ENCODE measurements around the gene PLPP6.
"Not testable (repeated sequence)": the region's sequence is repeated elsewhere in the genome, so short reads cannot be mapped to it uniquely, and the experiment has no call there.

PLPP6 gene

GRCh38 chr9:4662108-4662988, at the start of gene PLPP6:
TSS of gene PLPP6 (plus strand) at chr9:4662294. CDS start at chr9:4662376, 82 bp downstream.
- peak; percentile 97 for DNase-seq

GRCh38 chr9:4614627-4615026, 47.5 kb upstream of the PLPP6 start:
- no peak for DNase-seq

GRCh38 chr9:4615251-4615650, 46.8 kb upstream of the PLPP6 start:
- no peak for DNase-seq

DNA sequence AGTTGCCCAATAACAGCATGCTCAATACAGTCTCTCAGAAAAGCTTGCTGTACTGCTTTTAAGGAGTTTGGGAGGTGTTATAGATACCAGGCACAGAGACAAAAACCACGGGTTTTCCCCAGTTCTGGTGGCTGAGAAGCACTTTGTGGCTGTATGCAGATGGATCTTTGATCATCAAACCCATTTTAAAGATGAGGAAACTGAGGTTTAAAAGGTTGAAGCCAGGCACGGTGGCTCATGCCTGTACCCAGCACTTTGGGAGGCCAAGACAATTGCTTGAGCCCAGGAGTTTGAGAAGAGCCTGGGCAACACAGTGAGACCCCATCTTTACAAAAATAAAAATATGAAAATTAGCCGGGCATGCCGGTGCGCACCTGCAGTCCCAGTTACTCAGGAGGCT, 46.3 kb upstream of the PLPP6 start:
- DNase-seq, result no peak

DNA sequence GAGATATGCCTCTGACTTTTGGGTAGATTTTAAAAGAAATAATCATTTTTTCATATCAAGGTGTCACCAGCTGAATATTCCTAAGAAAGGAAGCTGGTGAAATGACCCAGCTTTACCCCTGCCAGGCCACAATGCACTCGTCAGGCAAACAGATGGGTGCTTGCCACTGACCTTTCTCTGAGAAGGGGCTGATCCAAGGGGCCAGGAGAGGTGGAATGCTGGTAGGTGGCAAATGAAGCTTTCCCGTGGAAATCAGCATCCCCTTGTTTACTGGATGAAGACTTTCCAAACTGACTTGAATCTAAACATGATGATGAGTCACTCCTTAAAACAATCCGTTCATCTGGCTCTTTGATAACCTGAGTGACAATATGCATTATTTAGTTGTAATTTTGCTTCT, 44.3 kb upstream of the PLPP6 start:
- DNase-seq, result no peak

DNA sequence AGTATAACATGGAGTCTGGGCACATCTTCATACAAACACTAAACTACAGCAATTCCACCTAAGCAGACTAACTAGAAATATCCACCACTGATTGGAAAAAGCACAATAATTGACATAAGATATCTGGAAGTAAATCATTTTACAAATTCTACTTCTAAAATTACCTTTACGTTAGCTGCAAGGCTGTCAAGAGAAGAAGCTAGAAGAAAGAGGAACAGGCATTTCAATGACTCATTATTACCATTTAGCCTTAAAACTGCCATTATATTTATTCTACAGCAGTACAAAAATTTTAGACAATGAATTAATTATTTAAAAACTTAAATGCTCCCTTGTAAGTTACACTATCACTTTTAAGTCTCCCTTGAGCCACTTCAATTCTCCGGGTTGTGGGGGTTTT, 43.4 kb upstream of the PLPP6 start:
- no peak for DNase-seq

DNA sequence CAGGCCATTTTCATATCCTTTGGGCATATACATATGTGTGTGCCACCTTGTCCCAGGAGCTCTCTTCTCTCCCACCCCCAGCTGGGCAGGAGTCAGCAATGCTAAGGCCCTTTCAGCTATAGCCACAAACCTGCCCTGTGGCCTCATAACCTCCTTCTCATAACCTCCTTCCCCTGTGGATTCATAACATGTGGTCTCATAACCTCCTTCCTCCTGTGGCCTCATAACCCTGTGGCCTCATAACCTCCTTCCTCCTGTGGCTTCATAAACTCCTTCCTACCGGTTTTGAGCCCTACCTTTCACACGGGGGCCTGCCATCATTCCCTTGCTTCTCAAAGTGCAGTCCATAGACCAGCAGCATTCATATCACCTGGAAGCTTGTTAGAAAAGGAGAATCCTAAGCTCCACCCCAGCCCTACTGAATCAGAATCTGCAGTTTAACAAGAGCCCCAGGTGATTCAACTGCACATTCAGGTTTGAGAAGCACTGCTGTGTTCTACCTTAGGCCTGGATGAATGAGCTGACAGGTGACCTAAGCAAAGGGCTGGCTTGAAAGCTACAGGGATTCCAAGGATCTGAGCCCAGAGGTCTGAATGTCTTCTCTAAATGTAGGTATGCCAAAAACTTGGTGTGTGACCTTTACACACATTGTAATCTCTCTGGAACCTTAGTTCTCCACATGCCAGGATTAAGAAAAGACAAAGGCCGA, 41.9 kb upstream of the PLPP6 start:
- no peak for DNase-seq

DNA sequence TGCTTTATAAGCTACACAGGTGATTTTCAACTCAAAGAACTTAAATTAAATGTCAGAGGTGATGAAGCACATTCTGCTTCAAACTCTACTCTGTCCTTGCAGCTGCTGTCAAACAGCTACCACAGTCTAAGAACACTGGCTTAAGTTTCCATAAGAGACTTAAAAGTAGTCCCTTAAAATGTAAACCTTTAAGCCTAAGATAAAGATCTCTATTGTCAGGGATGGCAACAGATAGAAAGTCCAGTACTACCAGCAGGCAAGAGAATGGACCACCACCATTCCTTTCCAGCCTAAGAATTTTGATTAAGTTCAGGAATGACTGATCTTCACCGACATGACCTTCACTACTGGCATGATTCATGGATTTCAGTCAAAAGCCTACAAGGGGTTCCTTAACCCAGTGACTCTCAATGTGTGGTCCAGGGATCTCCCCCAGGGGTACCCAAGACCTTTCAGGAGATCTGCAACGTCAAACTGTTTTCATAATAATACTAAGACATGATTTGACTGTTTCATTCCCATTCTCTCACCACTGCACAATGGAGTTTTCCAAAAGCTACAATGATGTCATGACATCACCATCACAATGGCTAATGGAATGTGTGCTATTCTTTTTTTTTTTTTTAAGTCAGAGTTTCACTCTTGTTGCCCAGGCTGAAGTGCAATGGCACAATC, 41.1 kb upstream of the PLPP6 start:
- no peak for DNase-seq

GRCh38 chr9:4622016-4622415, 40.1 kb upstream of the PLPP6 start:
- DNase-seq, result no peak

DNA sequence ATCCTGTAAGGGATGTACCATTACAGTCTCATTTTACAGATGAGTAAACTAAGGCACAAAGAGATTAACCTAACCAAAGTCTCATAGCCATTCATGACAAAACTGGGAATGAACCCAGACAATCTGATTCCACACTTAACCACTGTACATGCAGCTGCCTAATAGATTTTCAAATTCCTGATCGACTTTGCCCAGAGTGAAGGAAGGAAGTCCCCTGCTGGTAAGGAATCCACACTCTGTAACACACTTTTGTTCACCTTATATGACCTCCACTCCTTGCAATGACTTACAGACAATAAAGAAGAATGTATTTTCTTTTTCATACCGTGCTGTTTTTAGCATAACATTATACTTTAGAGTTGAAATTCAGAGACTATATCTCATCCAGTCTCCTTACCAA, 31.3 kb upstream of the PLPP6 start:
- DNase-seq, result no peak

DNA sequence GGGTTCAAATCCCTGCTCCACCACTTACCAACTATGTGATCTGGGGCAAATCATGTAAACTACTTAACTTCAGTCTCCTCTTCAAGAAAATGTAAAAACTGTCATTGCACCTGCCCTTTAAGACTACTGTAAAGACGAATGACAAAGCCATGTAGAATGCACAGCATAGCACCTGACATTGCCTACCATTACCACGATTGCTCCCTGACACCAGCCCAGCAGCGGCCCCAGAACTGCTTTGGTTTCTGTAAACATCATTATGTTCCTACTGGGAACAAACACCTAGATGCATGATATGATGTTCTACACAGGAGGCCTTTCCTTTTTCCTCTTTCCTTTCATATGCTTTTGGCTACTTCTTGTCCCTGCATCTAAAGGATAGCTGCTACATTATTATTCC, 23.1 kb upstream of the PLPP6 start:
- DNase-seq, result peak; percentile 29

DNA sequence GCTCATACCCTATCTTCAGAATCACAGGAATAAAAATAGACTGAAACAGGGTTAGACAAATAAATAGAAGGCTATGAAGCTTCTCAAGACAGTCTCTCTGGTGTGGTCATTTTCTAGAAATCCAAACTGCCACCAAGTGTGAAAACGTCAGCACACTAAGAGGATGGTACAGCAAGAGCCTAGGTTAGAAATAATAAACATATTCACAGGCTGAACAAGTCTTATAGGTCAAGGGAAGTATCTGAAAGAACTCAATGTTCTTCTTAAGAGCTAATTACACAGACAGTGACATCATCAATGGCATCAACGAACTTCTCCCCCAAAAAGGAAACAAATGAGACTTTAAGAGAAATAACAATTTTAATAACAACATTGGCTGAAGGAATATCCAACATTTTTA, 22.7 kb upstream of the PLPP6 start:
- no peak for DNase-seq

DNA sequence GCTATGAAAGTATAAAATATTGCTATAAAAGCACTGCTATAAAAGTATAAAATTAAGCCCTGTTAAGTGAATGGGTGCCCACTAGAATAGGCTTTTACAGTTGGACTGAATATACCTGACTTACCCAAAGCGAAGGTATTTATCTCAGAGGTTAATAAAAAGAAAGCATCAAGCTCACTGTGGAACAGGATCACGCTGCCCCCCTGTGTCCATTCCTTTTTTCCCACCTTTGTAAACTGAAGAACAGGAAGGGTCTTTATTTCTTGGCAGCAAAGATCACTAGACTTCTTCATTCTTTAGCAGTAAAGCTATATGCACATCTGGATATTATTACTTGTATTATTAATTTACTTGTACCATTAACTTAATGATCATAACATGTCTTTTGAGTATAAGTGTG, 22.1 kb upstream of the PLPP6 start:
- DNase-seq, result peak; percentile 56

DNA sequence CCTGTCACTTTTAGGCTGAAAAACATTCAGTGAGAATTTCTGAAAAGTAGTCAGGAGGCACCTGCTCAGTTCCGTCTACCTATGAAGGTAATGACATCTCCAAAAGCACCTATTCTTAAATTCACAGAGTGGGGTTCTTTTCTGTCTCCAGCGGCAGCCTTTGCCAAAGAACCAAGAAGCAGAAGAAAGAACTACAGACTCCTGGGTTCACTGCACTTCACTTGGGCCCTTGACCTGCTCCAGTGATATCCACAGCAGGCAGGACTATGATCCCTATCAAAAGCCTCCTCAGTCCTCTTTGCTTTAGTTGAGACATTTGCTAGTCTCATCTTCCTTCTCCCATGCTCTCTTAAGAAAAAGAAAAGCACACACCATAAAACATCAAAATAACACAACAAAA, 19.7 kb upstream of the PLPP6 start:
- DNase-seq, result no peak

GRCh38 chr9:4654084-4654483, 8.0 kb upstream of the PLPP6 start:
- DNase-seq, result no peak

DNA sequence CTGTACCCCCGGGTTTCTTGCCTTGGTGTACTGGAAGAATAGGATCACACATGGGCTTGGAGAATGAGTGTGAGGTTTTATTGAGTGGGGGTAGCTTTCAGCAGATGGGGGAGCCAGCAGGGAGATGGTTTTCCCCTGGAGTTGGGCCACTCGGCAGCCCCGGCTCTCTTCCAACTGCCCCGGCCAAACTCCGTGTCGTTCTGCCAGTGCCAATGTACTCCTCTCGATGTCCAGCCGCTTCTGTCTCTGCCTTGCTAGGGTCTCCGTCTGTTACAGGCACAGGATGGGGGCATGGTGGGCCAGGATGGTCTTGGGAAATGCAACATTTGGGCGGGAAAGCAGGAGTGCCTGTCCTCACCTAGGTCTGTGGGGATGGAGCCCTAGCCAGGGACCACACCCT, 7.6 kb upstream of the PLPP6 start:
- no peak for DNase-seq

GRCh38 chr9:4656196-4656595, 5.9 kb upstream of the PLPP6 start:
- not testable (repeated sequence) for DNase-seq

DNA sequence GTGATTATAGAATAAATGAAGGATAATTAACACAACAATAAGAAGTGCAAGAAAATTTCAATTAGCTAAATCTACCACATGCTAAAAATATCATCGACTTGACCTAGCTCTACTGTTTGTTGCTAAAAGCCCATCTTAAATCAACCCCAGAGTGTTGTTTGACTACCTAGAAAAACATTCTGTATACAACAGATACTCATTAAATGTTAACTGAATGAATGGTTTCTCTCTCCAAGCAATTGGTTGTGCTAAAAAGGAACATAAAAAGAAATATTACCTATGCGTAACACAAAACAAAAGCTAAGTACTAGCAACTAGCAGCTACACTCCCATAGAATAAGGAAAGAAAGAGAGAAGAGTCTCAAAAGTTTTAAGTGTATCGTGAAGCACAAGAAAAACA, 5.5 kb upstream of the PLPP6 start:
- no peak for DNase-seq

GRCh38 chr9:4657426-4658159, 4.5 kb upstream of the PLPP6 start:
- DNase-seq, result peak; percentile 79

GRCh38 chr9:4660665-4661064, 1.4 kb upstream of the PLPP6 start:
- DNase-seq, result not testable (repeated sequence)

DNA sequence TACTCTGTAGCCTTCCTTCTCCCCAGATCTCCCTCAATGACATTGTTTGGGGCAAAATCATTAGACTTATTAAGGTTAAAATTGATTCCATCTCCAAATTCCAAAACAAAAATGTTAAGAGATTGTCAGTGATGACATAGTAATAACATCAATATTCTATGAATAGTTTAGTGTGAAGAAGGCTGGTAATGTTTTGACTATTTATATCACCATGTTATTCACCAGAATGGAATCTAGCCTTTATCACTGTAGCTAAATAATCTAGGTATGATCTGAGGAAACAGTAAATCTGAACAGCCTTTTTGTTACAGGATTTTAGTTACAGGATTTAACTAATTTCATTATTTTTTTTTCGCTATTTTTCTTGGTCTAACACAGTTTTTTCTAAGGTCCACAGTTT, 929 bp upstream of the PLPP6 start:
- no peak for DNase-seq

DNA sequence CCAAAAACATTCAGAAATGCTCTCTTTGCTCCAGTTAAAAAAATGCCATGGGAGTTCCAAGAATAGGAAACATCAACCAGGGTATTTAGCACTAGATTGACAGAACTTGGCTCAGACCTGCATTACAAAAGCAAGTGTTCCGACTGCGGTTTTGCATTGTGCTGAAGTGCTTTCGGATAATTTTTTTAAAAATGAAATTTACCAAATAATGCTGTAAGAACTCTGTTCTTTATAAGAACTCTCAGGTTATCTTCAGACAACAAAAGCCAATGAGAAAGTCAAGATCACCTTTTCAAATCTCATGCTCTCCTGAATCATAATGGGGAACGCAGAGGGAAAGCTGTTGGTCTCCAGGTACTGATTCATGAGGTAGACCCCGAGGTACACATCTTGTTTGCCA, 483 bp upstream of the PLPP6 start:
- no peak for DNase-seq

Measured in NCI-H146 (cell line).